ENCODE measurements around the gene JAG1. TPM values are rescaled to one million over a fixed set of nuclear protein-coding genes. Genes with fewer than 3 reads are reported as not detected.
A peak's percentile ranks its signal among the peaks of the same experiment; 100 is the strongest.

The JAG1 gene
- total RNA-seq, 4 donors from 2014 or later: 64.2 to 153 (median 85.7) TPM

DNA sequence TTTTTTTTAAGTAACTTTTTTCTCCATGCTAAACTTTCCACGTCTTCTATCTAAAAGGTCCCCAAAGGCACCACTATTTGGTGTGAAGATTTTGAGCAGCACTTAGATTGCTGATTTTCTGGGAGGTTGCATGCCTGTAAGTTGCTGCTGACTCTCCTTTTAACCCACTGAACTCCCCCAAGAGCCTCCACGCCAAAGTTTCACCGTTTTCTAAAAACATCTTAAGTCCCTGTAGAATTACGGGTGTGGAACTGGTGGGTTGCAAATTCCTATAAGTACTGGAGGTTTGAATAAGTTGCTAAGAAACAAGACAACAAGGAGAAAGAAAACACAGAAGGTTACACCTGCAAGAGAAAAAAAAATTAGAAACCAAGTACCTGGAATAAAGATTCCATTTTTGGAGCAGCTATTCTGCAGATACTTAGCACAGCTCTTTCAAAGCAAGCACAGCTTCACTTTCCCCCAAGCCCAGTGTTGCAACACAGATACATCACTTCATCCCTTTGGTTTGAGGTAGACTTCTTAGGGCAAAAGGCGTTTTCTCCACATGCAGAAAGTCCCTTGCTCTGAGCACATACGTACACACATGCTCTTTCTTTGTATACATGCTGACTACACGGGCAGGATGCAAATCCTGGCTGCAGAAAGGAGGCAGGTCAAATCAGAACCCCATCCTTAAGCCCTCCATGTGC lies 5.0 kb downstream of the JAG1 start:
- ATAC-seq (ENCODE audit: low FRiP score) (no peak), DNase-seq (ENCODE audit: low spot score) (no peak)
- TF ChIP-seq, protein P1, sequence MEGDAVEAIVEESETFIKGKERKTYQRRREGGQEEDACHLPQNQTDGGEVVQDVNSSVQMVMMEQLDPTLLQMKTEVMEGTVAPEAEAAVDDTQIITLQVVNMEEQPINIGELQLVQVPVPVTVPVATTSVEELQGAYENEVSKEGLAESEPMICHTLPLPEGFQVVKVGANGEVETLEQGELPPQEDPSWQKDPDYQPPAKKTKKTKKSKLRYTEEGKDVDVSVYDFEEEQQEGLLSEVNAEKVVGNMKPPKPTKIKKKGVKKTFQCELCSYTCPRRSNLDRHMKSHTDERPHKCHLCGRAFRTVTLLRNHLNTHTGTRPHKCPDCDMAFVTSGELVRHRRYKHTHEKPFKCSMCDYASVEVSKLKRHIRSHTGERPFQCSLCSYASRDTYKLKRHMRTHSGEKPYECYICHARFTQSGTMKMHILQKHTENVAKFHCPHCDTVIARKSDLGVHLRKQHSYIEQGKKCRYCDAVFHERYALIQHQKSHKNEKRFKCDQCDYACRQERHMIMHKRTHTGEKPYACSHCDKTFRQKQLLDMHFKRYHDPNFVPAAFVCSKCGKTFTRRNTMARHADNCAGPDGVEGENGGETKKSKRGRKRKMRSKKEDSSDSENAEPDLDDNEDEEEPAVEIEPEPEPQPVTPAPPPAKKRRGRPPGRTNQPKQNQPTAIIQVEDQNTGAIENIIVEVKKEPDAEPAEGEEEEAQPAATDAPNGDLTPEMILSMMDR (IDR thresholded peaks at IDR 0.05): no peak

DNA sequence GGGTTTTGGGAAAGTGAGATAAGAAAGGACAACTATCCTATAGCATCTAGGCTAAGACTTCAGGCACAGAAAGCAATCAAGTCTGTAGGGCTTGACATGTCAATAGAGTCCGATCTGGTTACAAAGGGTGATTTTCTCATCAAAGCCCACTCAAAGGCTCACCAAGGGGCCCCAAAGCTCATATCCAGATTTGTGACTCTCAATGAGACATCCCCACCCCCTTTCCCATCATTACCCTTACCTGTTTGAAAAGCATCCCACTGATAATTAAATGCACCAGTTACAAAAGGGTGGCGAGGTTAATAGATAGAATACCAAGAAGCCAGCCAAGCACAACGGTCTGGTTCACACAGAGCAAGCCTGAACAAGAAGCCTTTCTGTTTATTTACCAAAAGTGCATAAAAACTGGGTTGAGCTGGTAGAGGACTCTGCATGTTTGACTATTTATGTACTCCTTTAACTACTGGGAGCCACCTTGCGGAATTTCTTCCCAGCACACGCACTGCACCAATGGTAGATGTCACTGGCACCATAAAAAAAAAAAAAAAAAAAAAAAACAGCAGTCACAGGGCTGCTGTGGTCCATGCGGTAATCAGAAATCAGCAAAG lies 6.1 kb downstream of the JAG1 start:
- ATAC-seq (ENCODE audit: low FRiP score) (no peak), DNase-seq (ENCODE audit: low spot score) (no peak)
- TF ChIP-seq, protein P1 (IDR thresholded peaks at IDR 0.05): no peak

DNA sequence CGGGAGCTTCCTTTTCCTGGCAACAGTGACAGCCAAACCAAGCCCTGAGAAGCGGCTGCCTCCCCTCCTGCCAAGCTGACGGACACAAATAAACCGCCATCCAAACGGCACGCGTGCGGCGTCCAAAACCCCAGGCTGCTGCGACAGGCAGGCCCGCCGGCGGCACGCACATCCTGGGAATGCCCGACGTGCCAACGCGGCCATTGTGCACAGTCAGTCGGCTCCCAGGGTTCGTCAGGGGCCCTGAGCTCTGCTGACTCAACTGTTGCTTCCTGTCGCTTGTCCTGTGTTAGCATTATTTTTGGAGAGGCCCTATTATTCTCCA lies 6.8 kb downstream of the JAG1 start:
- DNase-seq (ENCODE audit: low spot score): no peak
- ATAC-seq (ENCODE audit: low FRiP score): no peak
- TF ChIP-seq, protein P1 (IDR thresholded peaks at IDR 0.05): no peak

DNA sequence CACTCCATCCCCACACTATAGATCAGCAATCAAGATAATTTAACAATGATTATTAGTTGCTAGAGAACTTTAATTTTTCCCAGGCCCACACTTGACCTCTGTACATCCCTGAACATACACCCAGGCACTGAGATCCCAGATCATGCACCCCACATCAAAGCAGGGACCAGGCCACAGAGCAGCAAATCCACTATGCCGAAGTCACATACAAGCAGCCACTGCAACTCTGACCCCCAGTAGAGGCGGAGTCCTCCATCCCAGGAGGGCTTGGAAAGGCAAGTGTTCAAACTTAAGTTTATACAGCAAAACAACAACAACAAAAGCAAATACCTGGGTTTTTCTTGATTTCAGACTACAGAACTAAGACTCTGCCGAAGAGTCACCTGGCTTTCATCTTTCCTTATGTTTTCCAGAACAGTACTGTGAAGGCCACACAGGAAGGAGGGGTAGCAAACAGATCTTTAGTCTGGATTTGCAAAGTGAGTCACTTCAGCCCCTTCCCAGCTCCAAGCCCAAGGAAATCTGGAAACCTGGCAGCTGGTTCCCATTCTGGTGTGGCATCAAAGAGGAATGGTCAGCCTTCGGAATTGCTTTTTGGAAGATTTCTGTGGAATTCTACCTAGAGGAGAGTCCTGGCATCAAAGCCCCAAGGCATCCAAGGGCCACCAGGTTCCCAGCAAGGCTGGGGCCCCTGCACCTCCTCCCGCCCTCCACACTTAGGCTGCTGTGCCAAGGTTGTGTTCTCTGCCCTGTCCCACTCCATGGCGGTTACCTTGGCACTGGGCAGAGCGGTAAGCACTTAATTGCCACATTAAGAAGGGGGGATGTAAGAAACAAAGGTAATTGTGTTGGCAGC lies 7.3 kb downstream of the JAG1 start:
- TF ChIP-seq, protein P1 (IDR thresholded peaks at IDR 0.05): no peak
- ATAC-seq (ENCODE audit: low FRiP score): no peak
- DNase-seq (ENCODE audit: low spot score): no peak

DNA sequence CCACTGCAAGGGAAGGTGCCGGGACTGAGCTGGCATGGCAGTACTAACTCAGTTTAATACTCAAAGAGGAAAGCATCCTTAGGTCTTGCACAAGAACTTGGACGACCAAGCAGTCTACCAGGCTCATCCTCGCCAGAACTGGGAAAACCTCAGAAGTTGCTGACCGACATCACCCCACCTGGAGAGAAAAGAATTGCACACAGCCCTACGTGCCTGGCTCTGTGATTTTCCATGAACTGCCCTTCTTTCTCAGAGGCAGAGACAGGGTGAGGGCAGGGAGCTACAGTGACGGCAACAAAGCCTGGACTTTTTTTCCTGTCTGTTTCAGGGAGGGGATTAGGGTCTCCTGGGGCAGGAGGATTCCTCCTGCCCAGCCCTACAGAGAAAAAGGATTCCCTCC lies 8.0 kb downstream of the JAG1 start:
- ATAC-seq (ENCODE audit: low FRiP score) (peak; percentile 73), DNase-seq (ENCODE audit: low spot score) (no peak)
- TF ChIP-seq, protein P1 (IDR thresholded peaks at IDR 0.05): no peak

DNA sequence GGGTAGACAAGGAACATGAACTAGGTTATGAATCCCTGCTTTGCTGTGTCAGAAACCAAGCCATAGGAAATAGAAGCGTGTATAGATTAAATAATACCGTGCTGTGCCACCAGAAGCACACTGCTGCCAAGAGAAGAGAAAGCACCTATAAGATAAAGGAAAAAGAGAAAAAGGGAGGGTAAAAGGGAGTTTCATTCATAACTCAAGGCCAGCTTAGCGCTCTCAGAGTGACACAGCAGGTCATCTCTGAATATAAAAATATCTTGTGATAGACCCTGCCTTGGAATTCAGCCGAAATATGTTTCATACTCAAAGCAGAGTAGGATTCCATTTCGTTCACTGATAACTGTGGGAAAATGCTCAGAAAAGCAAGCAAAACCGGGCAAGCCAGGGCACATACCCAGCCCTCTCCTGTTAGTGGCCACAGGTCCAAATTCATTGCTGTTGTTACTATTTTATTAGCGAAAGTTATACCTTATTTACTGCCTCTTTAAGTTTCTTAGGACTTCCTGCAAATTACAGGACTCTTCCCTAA lies 8.7 kb downstream of the JAG1 start:
- ATAC-seq (ENCODE audit: low FRiP score) (no peak), DNase-seq (ENCODE audit: low spot score) (no peak)
- TF ChIP-seq, protein P1 (IDR thresholded peaks at IDR 0.05): no peak

Data from omental fat pad (tissue), 4 donors.